H9 (cell line): Measurements from ENCODE around the gene DGKG. TPM values are rescaled to one million over a fixed set of nuclear protein-coding genes. Genes with fewer than 3 reads are reported as not detected.

Experiments
- DNase-seq: peaks from one replicate; pipeline ENCODE4 v3.0.0-alpha.2; 2017
- H2AFZ ChIP-seq: one replicate; pipeline ENCODE4 v1.6.1; 2013; ENCODE audit warnings: mild to moderate bottlenecking, low read length, control low read depth, moderate library complexity
- H2AK5ac ChIP-seq: 2 replicates; pipeline ENCODE4 v1.6.1; 2013; ENCODE audit warnings: low read length, control low read depth, mixed read lengths; ENCODE audit not compliant: insufficient read length
- H2BK120ac ChIP-seq: one replicate; pipeline ENCODE4 v1.6.1; 2013; ENCODE audit warnings: low read depth, mild to moderate bottlenecking, low read length, control low read depth, inconsistent platforms; ENCODE audit not compliant: poor library complexity, severe bottlenecking
- H2BK12ac ChIP-seq: 2 replicates; pipeline ENCODE4 v1.6.1; 2013; ENCODE audit warnings: low read length, control low read depth, mixed read lengths, low read depth; ENCODE audit not compliant: insufficient read length
- H2BK15ac ChIP-seq: 2 replicates; pipeline ENCODE4 v1.6.1; 2013; ENCODE audit warnings: low read depth, low read length, control low read depth
- H2BK20ac ChIP-seq: one replicate; pipeline ENCODE4 v1.6.1; 2013; ENCODE audit warnings: low read depth, mild to moderate bottlenecking, low read length, control low read depth, inconsistent platforms; ENCODE audit not compliant: poor library complexity, severe bottlenecking
- H2BK5ac ChIP-seq: 2 replicates; pipeline ENCODE4 v1.6.1; 2013; ENCODE audit warnings: low read length, control low read depth, mixed read lengths; ENCODE audit not compliant: insufficient read length
- H3K14ac ChIP-seq: 2 replicates; pipeline ENCODE4 v1.6.1; 2013; ENCODE audit warnings: low read length, control low read depth; ENCODE audit not compliant: insufficient read depth
- H3K18ac ChIP-seq: 2 replicates; pipeline ENCODE4 v1.6.1; 2013; ENCODE audit warnings: low read depth, mild to moderate bottlenecking, mixed read lengths, low read length, control low read depth; ENCODE audit not compliant: insufficient read length
- H3K23ac ChIP-seq: 2 replicates; pipeline ENCODE4 v1.6.1; 2013; ENCODE audit warnings: low read length, control low read depth, mixed read lengths, low read depth; ENCODE audit not compliant: insufficient read length
- H3K23me2 ChIP-seq: 2 replicates; pipeline ENCODE4 v1.6.1; 2013; ENCODE audit warnings: low read depth, mild to moderate bottlenecking, mixed read lengths, low read length, control low read depth; ENCODE audit not compliant: insufficient read length, poor library complexity, severe bottlenecking
- H3K27ac ChIP-seq: 2 replicates; pipeline ENCODE4 v1.5.1; 2013; ENCODE audit warnings: low read length, control low read depth, mixed read lengths, low read depth; ENCODE audit not compliant: insufficient read length
- H3K27me3 ChIP-seq: 2 replicates; pipeline ENCODE4 v1.6.1; 2013; ENCODE audit warnings: low read length, control low read depth, inconsistent platforms; ENCODE audit not compliant: insufficient read depth
- H3K4ac ChIP-seq: 2 replicates; pipeline ENCODE4 v1.6.1; 2013; ENCODE audit warnings: low read depth, mild to moderate bottlenecking, control low read depth, inconsistent platforms, low read length, moderate library complexity
- H3K4me1 ChIP-seq: 2 replicates; pipeline ENCODE4 v1.6.1; 2013; ENCODE audit warnings: low read length, control low read depth, inconsistent platforms; ENCODE audit not compliant: insufficient read depth
- H3K4me2 ChIP-seq: 2 replicates; pipeline ENCODE4 v1.6.1; 2013; ENCODE audit warnings: low read length, control low read depth, mixed read lengths; ENCODE audit not compliant: insufficient read length, insufficient read depth
- H3K56ac ChIP-seq: 2 replicates; pipeline ENCODE4 v1.6.1; 2013; ENCODE audit warnings: low read depth, mild to moderate bottlenecking, mixed read lengths, low read length, control low read depth; ENCODE audit not compliant: insufficient read length
- H3K79me1 ChIP-seq: 2 replicates; pipeline ENCODE4 v1.6.1; 2013; ENCODE audit warnings: low read depth, mild to moderate bottlenecking, moderate library complexity, low read length, control low read depth, inconsistent platforms; ENCODE audit not compliant: insufficient read depth, poor library complexity, severe bottlenecking
- H3K79me2 ChIP-seq: 2 replicates; pipeline ENCODE4 v1.6.1; 2013; ENCODE audit warnings: low read length, control low read depth, inconsistent platforms; ENCODE audit not compliant: insufficient read depth
- H3K9ac ChIP-seq: 2 replicates; pipeline ENCODE4 v1.6.1; 2013; ENCODE audit warnings: low read length, control low read depth, mixed read lengths; ENCODE audit not compliant: insufficient read length; ENCODE audit errors: extremely low read depth
- H3K9me3 ChIP-seq: one replicate; pipeline ENCODE4 v1.6.1; 2013; ENCODE audit warnings: low read depth, low read length, inconsistent platforms; ENCODE audit not compliant: control insufficient read depth
- H3T11ph ChIP-seq: one replicate; pipeline ENCODE4 v1.6.1; 2013; ENCODE audit warnings: mild to moderate bottlenecking, low read length, control low read depth, inconsistent platforms
- H4K20me1 ChIP-seq: one replicate; pipeline ENCODE4 v1.6.1; 2013; ENCODE audit not compliant: control insufficient read depth, insufficient read length, insufficient read depth
- H4K5ac ChIP-seq: 2 replicates; pipeline ENCODE4 v1.6.1; 2013; ENCODE audit warnings: low read depth, mild to moderate bottlenecking, mixed read lengths, low read length, control low read depth; ENCODE audit not compliant: insufficient read length
- H4K8ac ChIP-seq: replicated peaks from 2 replicates; pipeline ENCODE4 v1.6.1; 2013; ENCODE audit warnings: low read length, control low read depth, mixed read lengths, low read depth; ENCODE audit not compliant: insufficient read length
- H4K91ac ChIP-seq: 2 replicates; pipeline ENCODE4 v1.6.1; 2013; ENCODE audit warnings: low read depth, mild to moderate bottlenecking, moderate library complexity, mixed read lengths, low read length, control low read depth; ENCODE audit not compliant: insufficient read length
- H3K27ac Mint-ChIP-seq, 3 experiments: 2 replicates in 2 of 3; 3 replicates in 1 of 3; pipeline ENCODE4 v1.8.0; 2020 to 2021; ENCODE audit warnings: mixed read lengths in 3 of 3, mild to moderate bottlenecking in 1 of 3, moderate library complexity in 1 of 3
- H3K27me3 Mint-ChIP-seq: 2 replicates; pipeline ENCODE4 v1.8.0; 2021; ENCODE audit warnings: low read depth, mild to moderate bottlenecking, moderate library complexity, mixed read lengths
- H3K36me3 Mint-ChIP-seq, 3 experiments: 2 replicates in 2 of 3; 3 replicates in 1 of 3; pipeline ENCODE4 v1.8.0; 2020 to 2021; ENCODE audit warnings: low read depth in 3 of 3, mixed read lengths in 3 of 3; ENCODE audit not compliant: insufficient read depth in 1 of 3
- H3K4me1 Mint-ChIP-seq, 2 experiments: 2 replicates each; pipeline ENCODE4 v1.8.0; 2020; ENCODE audit warnings: mixed read lengths in 2 of 2
- H3K4me3 Mint-ChIP-seq, 2 experiments: 2 replicates in 1 of 2; 3 replicates in 1 of 2; pipeline ENCODE4 v1.8.0; 2020 to 2021; ENCODE audit warnings: mild to moderate bottlenecking in 2 of 2, mixed read lengths in 2 of 2, moderate library complexity in 1 of 2
- H3K9me3 Mint-ChIP-seq, 2 experiments: 2 replicates in 1 of 2; 3 replicates in 1 of 2; pipeline ENCODE4 v1.8.0; 2020; ENCODE audit warnings: mild to moderate bottlenecking in 2 of 2, mixed read lengths in 2 of 2, moderate library complexity in 1 of 2
- CTCF ChIP-seq: fragments of 200-600 bp; sonication (generic); conservative IDR thresholded peaks from 3 replicates; pipeline ENCODE4 v1.8.0; 2021; ENCODE audit warnings: antibody characterized with exemption, mild to moderate bottlenecking
- WGBS: extraction: QIAGEN DNeasy Blood & Tissue Kit; methylation state at CpG from one replicate; pipeline ENCODE4 v1.1.7; 2013; ENCODE audit warnings: missing lambda C conversion rate, low lambda C conversion rate, mixed read lengths; ENCODE audit not compliant: insufficient read length; ENCODE audit errors: extremely low coverage; 5-methylcytosine and 5-hydroxymethylcytosine counted together
- total RNA-seq: library from RNA; stranded (reverse); gene quantifications from 2 replicates; pipeline ENCODE4 v1.2.1, GENCODE V29; 2021

DGKG gene
- total RNA-seq, 1 experiment from 2014 or later = not detected

- H3K4me3 Mint-ChIP-seq = no peak overlapping the region
- peaks cover 5% of the 10 kb centered on the region for H3K27me3 Mint-ChIP-seq
- H2BK120ac ChIP-seq = no peak overlapping the region
- H3K79me2 ChIP-seq = no peaks in the 10 kb centered on the region
- no peak overlapping the region for H2BK15ac ChIP-seq
- no peaks in the 10 kb centered on the region for H3K4me1 ChIP-seq
- no peak overlapping the region for H4K91ac ChIP-seq
- no peak overlapping the region for H3K14ac ChIP-seq
- H4K8ac ChIP-seq = no peak overlapping the region
- H3K23ac ChIP-seq = no peak overlapping the region
- TF ChIP-seq CTCF = no peak
- H3K27me3 ChIP-seq = no peaks in the 10 kb centered on the region
- no peak overlapping the region for H2BK20ac ChIP-seq
- H3K23me2 ChIP-seq = no peaks in the 10 kb centered on the region
- H3K9me3 ChIP-seq = no peaks in the 10 kb centered on the region
- peaks cover 0 to 5% of the 10 kb centered on the region in 2 experiments; a peak in 1 of 4 replicates for H3K4me1 Mint-ChIP-seq
- no peak overlapping the region for H3K27ac ChIP-seq
- H3K9me3 Mint-ChIP-seq = no peaks in the 10 kb centered on the region
- H3K56ac ChIP-seq = no peak overlapping the region
- H3K36me3 Mint-ChIP-seq = no peaks in the 10 kb centered on the region
- H2AK5ac ChIP-seq = no peak overlapping the region
- no peaks in the 10 kb centered on the region for H3K79me1 ChIP-seq
- WGBS = no CpG with 5 or more reads among the region's 6 CpGs
- H2AFZ ChIP-seq = no peak overlapping the region
- no peak overlapping the region for H4K5ac ChIP-seq
- H3K27ac Mint-ChIP-seq = no peak overlapping the region
- no peak for DNase-seq
- no peak overlapping the region for H2BK5ac ChIP-seq
- H3K4ac ChIP-seq = no peak overlapping the region
- no peak overlapping the region for H3K18ac ChIP-seq
- no peak overlapping the region for H3K4me2 ChIP-seq
- H3T11ph ChIP-seq = no peak overlapping the region
- H3K9ac ChIP-seq = no peak overlapping the region
- H2BK12ac ChIP-seq = no peak overlapping the region
- no peaks in the 10 kb centered on the region for H4K20me1 ChIP-seq
Observed at GRCh38 chr3:186284661-186285060, 77.4 kb downstream of the DGKG start.
